Stimulated activated CD8-positive, alpha-beta memory T cell treated with anti-CD3 and anti-CD28 coated beads, Interleukin-15, amount 100 ng/mL, for 1 hour (primary cell): Measurements from ENCODE around the gene TMEM120A.
"Not testable (repeated sequence)": the region's sequence is repeated elsewhere in the genome, so short reads cannot be mapped to it uniquely, and the experiment has no call there.

Experiments
- DNase-seq: peaks from one replicate; pipeline ENCODE4 v3.0.0-alpha.2; 2020; ENCODE audit warnings: low read depth

The TMEM120A gene

GRCh38 chr7:75994388-75995051 is at the start of gene TMEM120A:
Gene TMEM120A (minus strand): TSS chr7:75994595. CDS start chr7:75994570, 25 bp downstream.
- DNase-seq: peak; percentile 89

- DNase-seq: no peak
These were observed 45.7 kb upstream of the TMEM120A start for GRCh38 chr7:76040126-76040525.

GRCh38 chr7:76037310-76037709 is 42.9 kb upstream of the TMEM120A start:
- no peak for DNase-seq

GRCh38 chr7:76031964-76032363 is 37.6 kb upstream of the TMEM120A start:
- no peak for DNase-seq

- DNase-seq: not testable (repeated sequence)
These were observed 35.3 kb upstream of the TMEM120A start for GRCh38 chr7:76029682-76030081.

- no peak for DNase-seq
These were observed 28.6 kb upstream of the TMEM120A start for GRCh38 chr7:76023002-76023401.

GRCh38 chr7:76022026-76022780 is 27.8 kb upstream of the TMEM120A start:
- DNase-seq: no peak

- peak; percentile 46 for DNase-seq
These were observed 25.8 kb upstream of the TMEM120A start for GRCh38 chr7:76020031-76020714.

- DNase-seq: not testable (repeated sequence)
These were observed 24.1 kb upstream of the TMEM120A start for GRCh38 chr7:76018520-76018919.

GRCh38 chr7:76016191-76016947 is 22.0 kb upstream of the TMEM120A start:
- no peak for DNase-seq

- DNase-seq: no peak
These were observed 17.1 kb upstream of the TMEM120A start for GRCh38 chr7:76011442-76011861.

- no peak for DNase-seq
These were observed 15.5 kb upstream of the TMEM120A start for GRCh38 chr7:76009672-76010600.

- no peak for DNase-seq
These were observed 13.8 kb upstream of the TMEM120A start for GRCh38 chr7:76008156-76008687.

GRCh38 chr7:76005004-76005403 is 10.6 kb upstream of the TMEM120A start:
- DNase-seq: not testable (repeated sequence)

- DNase-seq: no peak
These were observed 9.0 kb upstream of the TMEM120A start for GRCh38 chr7:76003351-76003750.

GRCh38 chr7:76002822-76003221 is 8.4 kb upstream of the TMEM120A start:
- DNase-seq: no peak

- DNase-seq: no peak
These were observed 7.7 kb upstream of the TMEM120A start for GRCh38 chr7:76002139-76002538.

GRCh38 chr7:76000566-76000965 is 6.2 kb upstream of the TMEM120A start:
- no peak for DNase-seq

GRCh38 chr7:75998038-75998437 is 3.6 kb upstream of the TMEM120A start:
- DNase-seq: no peak

- DNase-seq: no peak
These were observed 2.1 kb upstream of the TMEM120A start for GRCh38 chr7:75996476-75996875.

- DNase-seq: no peak
These were observed 1.6 kb upstream of the TMEM120A start for GRCh38 chr7:75995996-75996395.
